Stimulated activated CD4-positive, alpha-beta T cell treated with anti-CD3 and anti-CD28 coated beads, Interleukin-15, amount 100 ng/mL, for 1 hour (primary cell): ENCODE results near the gene TMEM132E.

Experiments
- DNase-seq, 2 donors: peaks; one replicate each; pipeline ENCODE4 v3.0.0-alpha.2; 2020; ENCODE audit warnings: low read depth in 1 of 2, low spot score in 1 of 2

The TMEM132E gene

DNA sequence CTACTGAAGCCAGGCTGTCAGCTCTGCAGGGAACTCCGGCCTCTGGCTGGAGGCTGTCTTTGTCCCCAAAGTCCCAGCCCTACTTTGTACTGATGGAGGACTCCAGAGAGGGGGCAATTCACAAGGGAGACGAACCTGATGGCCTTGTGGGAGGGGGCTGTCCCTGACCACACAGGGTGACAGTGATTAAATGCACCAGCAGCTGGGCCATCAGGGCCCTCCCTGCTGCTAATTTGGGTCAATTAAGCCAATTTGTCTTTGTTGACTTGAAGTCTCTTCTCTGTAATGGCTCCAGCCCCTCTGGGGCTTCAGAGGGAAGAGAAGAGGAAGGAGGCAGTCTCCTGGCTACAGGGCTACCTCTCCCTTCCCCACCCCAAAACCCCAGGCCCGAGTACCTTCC, 22.0 kb downstream of the TMEM132E start:
- DNase-seq = no peak

DNA sequence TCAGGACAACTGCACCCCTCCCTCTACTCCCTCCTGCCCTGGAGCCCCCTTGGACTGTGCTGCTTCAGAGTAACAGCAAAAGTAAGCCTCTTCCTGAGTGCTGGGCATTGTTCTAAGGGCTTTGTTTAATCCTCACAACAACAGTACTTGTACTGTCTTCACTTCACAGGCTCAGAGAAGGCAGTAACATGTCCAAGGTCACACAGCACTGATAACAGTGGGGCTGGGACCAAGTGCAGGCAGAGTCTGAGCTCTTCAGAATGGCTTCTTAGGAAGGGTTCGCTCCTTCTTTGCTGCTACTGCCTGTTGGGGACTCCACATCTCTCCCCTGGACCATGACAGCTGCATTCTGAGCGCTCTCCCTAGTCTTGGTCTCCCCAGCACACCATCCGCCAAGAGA, 24.6 kb downstream of the TMEM132E start:
- no peak for DNase-seq

GRCh38 chr17:34606763-34607162, 27.4 kb downstream of the TMEM132E start:
- no peak for DNase-seq

- no peak for DNase-seq
Measured at GRCh38 chr17:34607917-34608316, 28.5 kb downstream of the TMEM132E start.

DNA sequence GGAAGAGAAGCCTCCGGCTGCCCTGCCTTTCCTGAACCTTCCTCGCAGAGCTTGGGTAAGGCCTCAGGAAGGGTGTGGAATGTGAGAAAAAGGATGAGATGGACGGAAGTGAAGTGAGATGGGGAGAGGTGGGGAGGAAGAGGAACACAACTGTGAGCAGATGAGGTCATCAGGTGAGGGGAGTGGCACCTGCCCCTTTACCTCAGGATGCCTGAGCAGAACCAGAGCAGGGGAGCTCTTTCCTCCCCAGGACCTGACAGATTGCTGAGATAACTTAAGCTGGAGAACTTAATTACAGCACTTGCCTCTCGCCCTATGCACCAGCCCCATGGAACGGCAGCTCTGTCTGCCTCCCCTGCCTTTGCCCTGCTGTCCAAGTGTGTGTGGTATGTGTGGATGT, 29.8 kb downstream of the TMEM132E start:
- DNase-seq = no peak

GRCh38 chr17:34610039-34610438, 30.7 kb downstream of the TMEM132E start:
- no peak for DNase-seq

DNA sequence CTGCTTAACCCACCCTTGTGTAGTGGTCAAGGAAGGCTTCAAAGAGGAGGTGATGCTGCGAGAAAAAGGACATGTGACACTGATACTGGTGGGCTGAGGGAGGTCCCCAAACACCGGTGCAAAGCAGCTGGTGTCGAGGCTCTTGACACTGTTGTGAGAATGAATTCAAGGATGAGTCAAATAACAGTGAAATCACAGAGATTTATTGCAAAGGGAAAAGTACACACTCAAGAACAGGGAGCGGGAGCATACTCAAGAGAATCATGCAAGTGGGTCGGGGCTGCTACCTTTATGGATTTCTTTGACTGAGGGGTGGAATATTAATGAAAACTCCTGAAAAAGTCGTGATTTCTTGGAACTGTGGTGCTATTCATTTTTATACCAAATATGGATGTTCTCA, 31.1 kb downstream of the TMEM132E start:
- no peak for DNase-seq

GRCh38 chr17:34613064-34614019, 34.0 kb downstream of the TMEM132E start:
- DNase-seq = no peak

DNA sequence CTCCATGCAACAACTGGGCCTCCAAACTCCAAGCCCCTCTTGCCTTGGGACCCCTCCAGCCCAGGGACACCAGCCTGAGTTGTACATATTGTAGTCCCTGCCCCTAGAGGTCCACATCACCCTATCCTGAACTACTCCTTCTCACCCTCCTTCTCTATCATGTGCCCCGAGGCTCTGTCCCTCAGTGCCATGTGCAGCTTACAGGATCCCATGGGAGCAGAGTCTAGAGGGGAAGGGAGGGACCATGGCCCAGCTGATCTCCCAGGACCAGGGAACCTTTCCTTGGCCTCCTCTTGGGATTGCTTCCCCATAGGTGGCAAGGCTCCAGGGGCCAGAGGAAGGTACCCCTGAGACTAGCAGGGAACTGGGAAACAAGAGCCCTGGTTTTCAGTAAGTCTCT, 35.3 kb downstream of the TMEM132E start:
- DNase-seq = no peak

DNA sequence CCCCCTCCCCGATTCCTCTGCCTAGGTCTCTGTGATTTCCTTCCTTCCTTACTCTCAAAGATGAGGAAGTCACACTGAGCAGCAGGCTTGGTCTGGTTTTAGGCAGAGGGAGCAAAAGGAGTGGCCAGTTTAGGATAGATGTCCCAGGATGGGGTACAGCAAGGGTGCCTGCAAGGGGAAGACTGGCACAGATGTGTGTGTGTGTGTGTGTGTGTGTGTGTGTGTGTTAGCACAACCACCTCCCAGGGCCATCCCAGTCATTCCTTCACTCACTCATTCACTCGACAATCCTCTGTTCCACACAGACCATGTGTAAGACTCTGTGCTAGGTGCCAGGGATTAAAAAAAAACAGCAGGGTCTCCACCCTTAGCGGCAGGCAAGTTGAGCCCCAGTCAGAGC, 35.9 kb downstream of the TMEM132E start:
- no peak for DNase-seq

GRCh38 chr17:34616148-34616547, 36.8 kb downstream of the TMEM132E start:
- DNase-seq = no peak

GRCh38 chr17:34617398-34617797, 38.0 kb downstream of the TMEM132E start:
- DNase-seq = no peak

- DNase-seq = no peak
Measured at GRCh38 chr17:34619687-34620217, 40.4 kb downstream of the TMEM132E start.

GRCh38 chr17:34620458-34620857, 41.1 kb downstream of the TMEM132E start:
- DNase-seq = no peak

DNA sequence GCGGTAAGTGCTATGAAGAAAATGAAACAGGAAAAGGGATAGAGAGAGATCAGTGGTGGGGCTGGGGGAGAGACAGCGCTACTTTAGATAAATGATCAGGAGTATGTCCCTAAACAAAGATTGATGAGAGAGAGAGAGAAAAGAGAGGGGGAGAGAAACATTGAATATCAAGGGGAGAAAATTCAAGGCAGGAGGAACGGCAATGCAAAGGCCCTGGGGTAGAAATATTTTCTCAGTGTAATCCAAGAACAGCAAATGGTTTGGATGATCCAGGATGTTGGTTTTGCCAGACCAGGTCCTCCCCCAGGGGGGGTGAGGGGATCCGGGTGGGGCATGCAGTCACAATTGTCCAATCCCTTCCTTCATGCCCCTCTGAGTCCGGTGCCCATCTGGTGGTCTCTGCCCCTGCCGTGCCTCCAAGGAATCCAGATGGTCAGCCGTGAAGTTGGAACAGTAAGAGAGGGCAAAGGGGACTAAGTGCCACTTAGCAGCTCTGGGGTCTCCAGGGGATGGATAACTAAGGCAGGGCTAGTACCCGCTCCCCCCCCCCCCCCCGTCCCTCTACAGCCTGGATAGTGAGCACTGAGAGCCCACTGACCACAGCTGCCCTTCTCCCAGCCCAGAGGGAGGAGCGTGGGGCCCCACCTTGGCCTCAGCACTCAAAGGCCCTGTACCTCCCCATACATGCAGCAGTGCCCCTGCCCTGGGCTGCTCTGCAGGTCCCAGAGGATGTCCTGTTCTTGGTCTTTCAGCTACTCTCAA, 43.7 kb downstream of the TMEM132E start:
- no peak for DNase-seq

DNA sequence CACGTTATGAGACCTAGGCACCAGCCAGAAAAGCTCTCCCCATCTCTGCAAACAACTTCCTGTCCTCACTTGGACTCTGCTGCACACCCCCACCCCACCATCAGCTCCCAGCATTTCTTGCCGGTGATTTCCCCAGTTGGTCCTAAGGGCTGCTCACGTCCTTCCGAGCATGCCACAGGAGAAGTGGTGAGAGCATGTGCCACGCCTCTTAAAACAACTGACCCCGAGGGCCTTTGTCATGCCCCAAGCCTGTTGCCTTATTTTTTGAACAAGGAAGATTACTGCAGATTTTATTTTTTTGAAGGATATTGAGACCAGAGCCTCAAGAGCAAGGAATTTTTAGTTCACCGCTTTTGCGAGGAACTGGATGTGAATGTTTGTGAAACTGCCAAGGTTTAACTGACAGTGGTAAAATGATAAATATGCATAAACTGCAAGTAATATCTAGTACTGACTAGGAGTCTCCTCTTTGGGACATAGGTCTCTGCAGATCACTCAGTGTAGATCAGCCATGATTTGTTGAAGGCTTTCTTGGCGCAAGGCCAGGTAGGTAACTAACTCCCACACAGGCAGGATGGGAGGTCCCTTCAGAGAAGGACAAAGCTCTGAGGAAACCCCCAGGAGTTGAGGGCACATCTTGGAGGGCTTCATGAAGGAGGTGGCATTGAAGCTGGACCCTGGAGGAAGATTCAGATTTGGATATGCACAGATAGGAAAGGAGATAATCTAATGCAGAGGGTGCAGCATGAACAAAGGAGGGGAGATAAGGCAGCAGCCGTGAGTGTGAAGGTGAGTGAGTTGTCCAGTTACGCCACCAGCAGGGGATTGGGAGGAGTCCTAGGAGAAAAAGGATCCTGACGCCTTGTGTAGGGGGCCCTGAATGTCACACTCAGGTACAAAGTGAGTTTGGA, 44.7 kb downstream of the TMEM132E start:
- DNase-seq = no peak

DNA sequence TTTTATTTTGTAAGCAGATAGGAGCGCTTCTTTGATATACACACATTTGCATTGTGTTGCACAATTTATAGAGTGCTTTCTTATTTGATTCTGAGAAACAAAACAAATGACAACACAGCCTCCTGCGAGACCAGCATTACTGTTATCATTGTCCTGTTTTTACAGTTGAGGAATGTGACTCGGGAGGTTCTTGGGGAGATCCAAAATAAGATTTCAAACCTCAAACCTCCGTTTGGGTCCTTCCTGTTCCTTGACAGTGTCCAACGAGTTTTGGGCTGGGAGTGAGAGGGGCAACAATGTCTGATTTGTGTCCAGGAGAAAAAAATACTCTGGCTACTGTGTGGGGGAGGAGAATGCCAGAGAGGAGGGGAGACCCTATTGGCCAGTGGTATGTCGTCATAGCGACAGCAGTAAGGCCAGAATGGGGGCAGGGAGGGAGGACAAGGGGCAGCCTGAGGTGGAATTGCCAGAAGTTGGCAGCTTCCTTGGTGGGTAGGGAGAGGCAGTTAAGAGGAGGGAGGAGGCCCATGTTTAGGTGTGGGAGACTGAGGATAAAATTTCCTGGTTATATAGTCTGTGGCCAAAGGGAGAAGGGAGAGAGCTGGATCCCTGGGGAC, 45.5 kb downstream of the TMEM132E start:
- no peak for DNase-seq

DNA sequence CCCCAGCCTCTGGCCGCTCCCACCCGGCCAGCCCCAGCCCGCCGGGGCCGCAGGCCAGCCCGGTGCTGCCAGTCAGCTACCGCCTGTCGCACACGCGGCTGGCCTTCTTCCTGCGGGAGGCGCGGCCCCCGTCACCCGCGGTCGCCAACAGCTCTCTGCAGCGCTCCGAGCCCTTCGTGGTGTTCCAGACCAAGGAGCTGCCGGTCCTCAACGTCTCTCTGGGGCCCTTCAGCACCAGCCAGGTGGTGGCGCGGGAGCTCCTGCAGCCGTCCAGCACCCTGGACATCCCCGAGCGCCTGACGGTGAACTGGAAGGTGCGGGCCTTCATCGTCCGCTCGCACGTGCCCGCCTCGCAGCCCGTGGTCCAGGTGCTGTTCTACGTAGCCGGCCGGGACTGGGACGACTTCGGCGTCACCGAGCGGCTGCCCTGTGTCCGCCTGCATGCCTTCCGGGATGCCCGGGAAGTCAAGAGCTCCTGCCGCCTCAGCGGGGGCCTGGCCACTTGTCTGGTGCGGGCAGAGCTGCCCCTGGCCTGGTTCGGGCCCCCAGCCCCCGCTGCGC, 46.8 kb downstream of the TMEM132E start:
- no peak for DNase-seq

- DNase-seq = no peak
Measured at GRCh38 chr17:34628879-34629278, 49.5 kb downstream of the TMEM132E start.

DNA sequence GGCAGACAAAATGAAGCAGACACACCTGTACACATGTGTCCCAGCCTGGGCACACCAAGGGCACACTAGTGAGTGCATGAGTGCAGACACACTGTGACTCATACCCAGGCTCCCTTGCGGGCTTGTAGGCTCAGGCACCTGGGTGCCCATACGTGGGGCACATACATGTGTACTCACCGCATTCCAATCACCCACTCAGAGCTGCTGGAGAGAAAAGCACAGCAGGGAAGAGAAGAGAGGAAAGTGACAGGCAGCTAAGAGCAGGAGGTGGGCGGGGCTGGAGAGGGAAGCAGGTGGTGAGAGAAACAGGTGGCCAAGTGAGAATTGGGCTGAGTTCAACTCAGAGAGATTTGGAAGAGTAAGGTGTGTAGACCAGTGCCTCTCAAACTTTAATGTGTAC, 54.0 kb downstream of the TMEM132E start:
- no peak for DNase-seq
